Type B pancreatic cell (in vitro differentiated cells): ENCODE results near the gene ZNF414. TPM values are rescaled to one million over a fixed set of nuclear protein-coding genes. Genes with fewer than 3 reads are reported as not detected.

Source experiments
- DNase-seq: peaks from one replicate; pipeline ENCODE4 v3.0.0; 2021; ENCODE audit warnings: mixed read lengths; ENCODE audit not compliant: unreplicated experiment; ENCODE audit errors: extremely low spot score
- H3K27ac Mint-ChIP-seq: 2 replicates; pipeline ENCODE4 v1.8.0; 2021; ENCODE audit warnings: mild to moderate bottlenecking, mixed read lengths
- H3K27me3 Mint-ChIP-seq: 2 replicates; pipeline ENCODE4 v1.8.0; 2021; ENCODE audit warnings: mixed read lengths
- H3K36me3 Mint-ChIP-seq: 2 replicates; pipeline ENCODE4 v1.8.0; 2021; ENCODE audit warnings: mixed read lengths
- H3K4me1 Mint-ChIP-seq: one replicate; pipeline ENCODE4 v1.8.0; 2021; ENCODE audit warnings: mixed read lengths; ENCODE audit not compliant: unreplicated experiment
- H3K4me3 Mint-ChIP-seq: 2 replicates; pipeline ENCODE4 v1.8.0; 2021; ENCODE audit warnings: mild to moderate bottlenecking, mixed read lengths
- H3K9me3 Mint-ChIP-seq: 2 replicates; pipeline ENCODE4 v1.8.0; 2021; ENCODE audit warnings: mixed read lengths
- total RNA-seq: library from RNA; stranded (reverse); gene quantifications from 2 replicates; pipeline ENCODE4 v1.2.1, GENCODE V29; 2021; ENCODE audit warnings: low replicate concordance
- TF ChIP-seq, protein P1 (sequence below): fragments of 200-600 bp; sonication (generic); conservative IDR thresholded peaks from 2 replicates; pipeline ENCODE4 v1.5.0; 2021; ENCODE audit warnings: antibody characterized with exemption, mild to moderate bottlenecking

Gene ZNF414
- total RNA-seq, 1 donor from 2014 or later = 25.4 TPM

DNA sequence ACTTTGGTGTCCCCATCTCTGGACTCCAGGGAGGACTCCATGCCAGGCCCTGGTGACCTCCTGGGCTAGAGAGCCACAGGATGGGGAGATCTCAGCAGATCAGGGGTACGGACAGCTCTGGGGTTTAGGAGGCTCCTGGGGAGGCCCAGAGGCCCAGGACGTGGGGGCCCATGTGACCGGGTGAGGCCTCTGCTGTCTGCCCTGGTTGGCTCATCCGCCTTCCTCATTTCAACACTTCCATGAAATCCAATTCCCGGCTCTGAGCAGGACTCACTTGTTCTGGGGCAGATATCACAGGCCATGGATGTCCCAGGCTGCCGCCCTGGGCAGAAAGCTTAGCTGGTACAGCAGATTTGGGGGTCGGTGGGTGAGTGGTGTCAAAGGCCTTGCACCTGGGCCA, 10.5 kb downstream of the ZNF414 start:
- DNase-seq = no peak
- TF ChIP-seq, protein P1, sequence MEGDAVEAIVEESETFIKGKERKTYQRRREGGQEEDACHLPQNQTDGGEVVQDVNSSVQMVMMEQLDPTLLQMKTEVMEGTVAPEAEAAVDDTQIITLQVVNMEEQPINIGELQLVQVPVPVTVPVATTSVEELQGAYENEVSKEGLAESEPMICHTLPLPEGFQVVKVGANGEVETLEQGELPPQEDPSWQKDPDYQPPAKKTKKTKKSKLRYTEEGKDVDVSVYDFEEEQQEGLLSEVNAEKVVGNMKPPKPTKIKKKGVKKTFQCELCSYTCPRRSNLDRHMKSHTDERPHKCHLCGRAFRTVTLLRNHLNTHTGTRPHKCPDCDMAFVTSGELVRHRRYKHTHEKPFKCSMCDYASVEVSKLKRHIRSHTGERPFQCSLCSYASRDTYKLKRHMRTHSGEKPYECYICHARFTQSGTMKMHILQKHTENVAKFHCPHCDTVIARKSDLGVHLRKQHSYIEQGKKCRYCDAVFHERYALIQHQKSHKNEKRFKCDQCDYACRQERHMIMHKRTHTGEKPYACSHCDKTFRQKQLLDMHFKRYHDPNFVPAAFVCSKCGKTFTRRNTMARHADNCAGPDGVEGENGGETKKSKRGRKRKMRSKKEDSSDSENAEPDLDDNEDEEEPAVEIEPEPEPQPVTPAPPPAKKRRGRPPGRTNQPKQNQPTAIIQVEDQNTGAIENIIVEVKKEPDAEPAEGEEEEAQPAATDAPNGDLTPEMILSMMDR = no peak
- H3K27ac Mint-ChIP-seq = no peak overlapping the region
- H3K36me3 Mint-ChIP-seq = no peaks in the 10 kb centered on the region
- peaks cover 12% of the 10 kb centered on the region for H3K4me1 Mint-ChIP-seq
- no peaks in the 10 kb centered on the region for H3K9me3 Mint-ChIP-seq
- H3K4me3 Mint-ChIP-seq = no peak overlapping the region
- H3K27me3 Mint-ChIP-seq = no peaks in the 10 kb centered on the region

DNA sequence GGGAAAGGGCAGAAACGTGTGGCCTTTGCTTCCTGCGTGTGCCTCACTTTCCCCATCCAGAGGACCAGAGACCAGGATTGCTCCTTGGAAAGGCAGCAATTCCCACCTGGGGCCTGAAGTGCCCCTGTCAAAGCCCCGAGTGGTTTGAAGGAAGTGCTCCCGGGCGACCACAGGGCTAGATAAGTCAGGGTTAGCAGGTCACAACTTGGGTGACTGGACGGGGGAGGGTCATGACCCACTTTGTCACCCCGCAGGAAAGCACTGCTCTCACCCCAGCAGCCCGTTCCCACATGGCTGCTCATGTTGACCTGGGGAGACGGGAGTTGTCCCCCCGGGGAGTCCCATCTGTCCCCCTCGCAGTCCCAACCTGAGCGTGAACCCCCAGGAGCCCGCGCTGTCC, 12.0 kb downstream of the ZNF414 start:
- DNase-seq = no peak
- H3K36me3 Mint-ChIP-seq = no peaks in the 10 kb centered on the region
- H3K4me3 Mint-ChIP-seq = no peak overlapping the region

DNA sequence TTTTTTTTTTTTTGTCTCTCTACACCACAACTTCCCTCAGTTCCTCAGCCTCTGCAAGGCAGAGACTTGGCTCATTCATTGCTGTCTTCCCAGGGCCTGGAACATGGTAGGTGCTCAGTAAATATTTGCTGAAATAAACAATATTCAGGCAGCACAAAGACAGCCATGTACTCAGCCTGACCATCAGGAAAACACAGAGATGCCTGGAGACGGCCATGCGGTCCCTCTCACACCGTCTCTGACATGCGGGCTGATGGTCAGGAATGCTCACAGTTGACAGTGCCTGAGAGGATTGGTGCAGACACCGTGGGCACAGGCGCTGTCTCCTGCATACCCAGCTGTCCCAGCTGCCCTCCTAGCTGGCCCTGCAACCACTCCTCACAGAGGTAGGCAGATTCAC, 12.5 kb downstream of the ZNF414 start:
- no peaks in the 10 kb centered on the region for H3K36me3 Mint-ChIP-seq
- no peak overlapping the region for H3K27ac Mint-ChIP-seq
- no peak overlapping the region for H3K4me3 Mint-ChIP-seq
- peaks cover 11% of the 10 kb centered on the region for H3K4me1 Mint-ChIP-seq
- TF ChIP-seq, protein P1 = no peak
- DNase-seq = no peak
- H3K27me3 Mint-ChIP-seq = no peaks in the 10 kb centered on the region
- H3K9me3 Mint-ChIP-seq = no peaks in the 10 kb centered on the region

More for the DNA sequence above, 12.0 kb downstream of the ZNF414 start:
- Mint-ChIP-seq H3K9me3 (no peaks in the 10 kb centered on the region), H3K27ac (no peak overlapping the region), H3K4me1 (peaks cover 12% of the 10 kb centered on the region), H3K27me3 (no peaks in the 10 kb centered on the region)
- TF ChIP-seq, protein P1 = no peak

DNA sequence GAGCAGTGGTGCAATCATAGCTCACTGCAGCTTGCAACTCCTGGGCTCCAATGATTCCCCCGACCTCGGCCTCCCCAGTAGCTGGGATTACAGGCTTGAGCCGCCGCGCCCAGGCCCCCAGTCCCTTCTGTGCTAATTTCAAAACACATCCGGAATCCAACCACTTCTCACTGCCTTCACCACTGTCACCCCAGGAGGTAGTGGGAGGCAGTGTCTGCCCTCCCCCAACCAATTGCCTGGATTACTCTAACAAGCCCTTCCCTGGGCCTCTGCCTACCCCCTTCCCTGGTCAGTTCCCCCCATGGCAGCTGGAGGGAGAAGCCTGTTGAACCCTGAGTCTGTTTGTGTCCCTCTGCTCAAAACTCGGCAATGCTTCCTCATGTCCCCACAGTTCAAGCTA, 13.8 kb downstream of the ZNF414 start:
- H3K4me1 Mint-ChIP-seq = peaks cover 8% of the 10 kb centered on the region
- H3K27ac Mint-ChIP-seq = peak overlapping the region; percentile 38
- H3K9me3 Mint-ChIP-seq = no peaks in the 10 kb centered on the region
- H3K36me3 Mint-ChIP-seq = no peaks in the 10 kb centered on the region
- DNase-seq = no peak
- TF ChIP-seq, protein P1 = no peak
- H3K4me3 Mint-ChIP-seq = peak overlapping the region; percentile 40
- H3K27me3 Mint-ChIP-seq = no peaks in the 10 kb centered on the region

DNA sequence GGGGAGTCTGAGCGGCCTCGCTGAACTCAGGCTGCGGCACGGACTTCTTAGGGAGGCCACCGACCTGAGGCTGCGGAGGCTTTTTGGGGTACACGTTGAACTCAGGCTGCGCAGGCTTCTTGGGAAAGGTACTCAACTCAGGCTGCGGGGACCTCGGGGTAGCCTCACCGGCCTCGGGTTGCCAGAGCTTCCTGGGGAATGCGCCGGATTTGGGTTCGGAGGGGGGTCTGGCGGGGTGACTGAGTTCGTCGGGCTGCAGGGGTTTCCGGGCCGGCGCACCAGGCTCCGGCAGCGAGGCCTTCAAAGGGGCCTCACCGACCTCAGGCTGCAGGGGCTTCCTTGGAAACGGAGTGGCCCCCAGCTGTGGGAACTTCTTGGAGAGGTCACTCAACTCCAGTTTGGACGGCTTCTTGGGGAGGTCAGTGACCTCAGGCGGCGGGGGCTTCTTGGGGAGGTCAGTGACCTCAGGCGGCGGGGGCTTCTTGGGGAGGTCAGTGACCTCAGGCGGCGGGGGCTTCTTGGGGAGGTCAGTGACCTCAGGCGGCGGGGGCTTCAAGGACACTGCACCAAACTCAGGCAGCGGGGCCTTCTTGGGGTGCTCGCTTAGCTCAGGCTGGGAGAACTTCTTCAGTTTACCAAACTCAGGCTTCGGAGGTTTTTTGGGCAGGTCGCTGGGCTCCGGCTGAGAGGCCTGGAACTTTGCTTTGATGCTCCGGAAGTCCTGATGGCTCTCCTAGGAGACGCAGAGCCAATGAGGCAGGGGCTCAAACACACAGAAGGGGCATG, 14.7 kb downstream of the ZNF414 start:
- H3K27me3 Mint-ChIP-seq = no peaks in the 10 kb centered on the region
- no peak overlapping the region for H3K4me3 Mint-ChIP-seq
- H3K9me3 Mint-ChIP-seq = no peaks in the 10 kb centered on the region
- TF ChIP-seq, protein P1 = no peak
- no peak for DNase-seq
- H3K4me1 Mint-ChIP-seq = peaks cover 8% of the 10 kb centered on the region
- H3K27ac Mint-ChIP-seq = no peak overlapping the region
- H3K36me3 Mint-ChIP-seq = no peaks in the 10 kb centered on the region
